Forelimb muscle (tissue), 1 donor: ENCODE measurements around the gene GABRR2. TPM values are rescaled to one million over a fixed set of nuclear protein-coding genes. Genes with fewer than 3 reads are reported as not detected.
"Not testable (repeated sequence)": the region's sequence is repeated elsewhere in the genome, so short reads cannot be mapped to it uniquely, and the experiment has no call there.

Source experiments
- DNase-seq: peaks from one replicate; pipeline ENCODE4 v3.0.0-alpha.2; 2013; ENCODE audit warnings: low read depth
- polyA plus RNA-seq: library from polyadenylated mRNA; unstranded; fragments of 120-200 nt; gene quantifications from one replicate; pipeline ENCODE4 v1.2.1, GENCODE V29; 2013; ENCODE audit not compliant: insufficient read length

Gene GABRR2
- polyA plus RNA-seq, 1 donor, result 2.0 TPM

GRCh38 chr6:89258912-89259311, 56.2 kb downstream of the GABRR2 start:
- no peak for DNase-seq

GRCh38 chr6:89257781-89258180, 57.3 kb downstream of the GABRR2 start:
- no peak for DNase-seq

- no peak for DNase-seq
Measured at GRCh38 chr6:89257346-89257745, 57.8 kb downstream of the GABRR2 start.

- no peak for DNase-seq
Measured at GRCh38 chr6:89255417-89255816, 59.7 kb downstream of the GABRR2 start.

GRCh38 chr6:89254569-89254968, 60.5 kb downstream of the GABRR2 start:
- DNase-seq, result no peak

GRCh38 chr6:89252907-89253306, 62.2 kb downstream of the GABRR2 start:
- DNase-seq, result no peak

GRCh38 chr6:89251976-89252375, 63.1 kb downstream of the GABRR2 start:
- no peak for DNase-seq

- DNase-seq, result no peak
Measured at GRCh38 chr6:89251170-89251569, 63.9 kb downstream of the GABRR2 start.

- no peak for DNase-seq
Measured at GRCh38 chr6:89250239-89250638, 64.9 kb downstream of the GABRR2 start.

- no peak for DNase-seq
Measured at GRCh38 chr6:89244241-89244985, 70.7 kb downstream of the GABRR2 start.

- DNase-seq, result no peak
Measured at GRCh38 chr6:89243331-89243629, 71.8 kb downstream of the GABRR2 start.

GRCh38 chr6:89242574-89243330, 72.3 kb downstream of the GABRR2 start:
- DNase-seq, result peak; percentile 59

GRCh38 chr6:89239338-89239737, 75.8 kb downstream of the GABRR2 start:
- DNase-seq, result no peak

- no peak for DNase-seq
Measured at GRCh38 chr6:89237158-89237557, 77.9 kb downstream of the GABRR2 start.

- DNase-seq, result not testable (repeated sequence)
Measured at GRCh38 chr6:89233605-89234004, 81.5 kb downstream of the GABRR2 start.

GRCh38 chr6:89222712-89223039, 92.4 kb downstream of the GABRR2 start:
- DNase-seq, result no peak

- DNase-seq, result no peak
Measured at GRCh38 chr6:89221971-89222711, 93.0 kb downstream of the GABRR2 start.

- no peak for DNase-seq
Measured at GRCh38 chr6:89221129-89221528, 94.0 kb downstream of the GABRR2 start.

- DNase-seq, result no peak
Measured at GRCh38 chr6:89217299-89217910, 97.7 kb downstream of the GABRR2 start, which contains the start of gene GABRR1. Gene GABRR1 (minus strand): TSS chr6:89217358. CDS start chr6:89217322, 36 bp downstream.

- no peak for DNase-seq
Measured at GRCh38 chr6:89216411-89216810, 98.7 kb downstream of the GABRR2 start.

GRCh38 chr6:89215391-89215790, 99.7 kb downstream of the GABRR2 start:
- no peak for DNase-seq

GRCh38 chr6:89214197-89214596, 100.9 kb downstream of the GABRR2 start:
- no peak for DNase-seq
